Suprapubic skin (tissue), 4 donors: ENCODE measurements around the gene RDX. TPM values are rescaled to one million over a fixed set of nuclear protein-coding genes. Genes with fewer than 3 reads are reported as not detected.

Source experiments
- DNase-seq, 2 donors: peaks; one replicate each; pipeline ENCODE4 v3.0.0-alpha.2; 2019; ENCODE audit warnings: low spot score in 2 of 2
- H3K27ac ChIP-seq: fragments of 200-600 bp; sonication (generic); one replicate; pipeline ENCODE4 v1.5.1; 2019
- H3K27me3 ChIP-seq: fragments of 200-600 bp; sonication (generic); one replicate; pipeline ENCODE4 v1.5.1; 2019
- H3K36me3 ChIP-seq: fragments of 200-600 bp; sonication (generic); one replicate; pipeline ENCODE4 v1.5.1; 2019
- H3K4me1 ChIP-seq: fragments of 200-600 bp; sonication (generic); one replicate; pipeline ENCODE4 v1.5.1; 2019
- H3K4me3 ChIP-seq: fragments of 200-600 bp; sonication (generic); one replicate; pipeline ENCODE4 v1.5.1; 2019; ENCODE audit warnings: mild to moderate bottlenecking
- H3K9me3 ChIP-seq: fragments of 200-600 bp; sonication (generic); one replicate; pipeline ENCODE4 v1.5.1; 2019
- CTCF ChIP-seq, 2 donors: fragments of 200-600 bp in 1 of 2; fragments of 450-650 bp in 1 of 2; sonication (generic) in 1 of 2; IDR thresholded peaks; one replicate each; pipeline ENCODE4 v1.5.1; 2016 to 2019; ENCODE audit warnings: antibody characterized with exemption in 2 of 2, mild to moderate bottlenecking in 1 of 2, moderate library complexity in 1 of 2
- EP300 ChIP-seq: sonication (generic); formaldehyde crosslinking; IDR thresholded peaks from one replicate; pipeline ENCODE4 v1.6.1; 2017; ENCODE audit warnings: antibody characterized with exemption
- POLR2A ChIP-seq, 2 donors: fragments of 450-650 bp; IDR thresholded peaks; one replicate each; pipeline ENCODE4 v1.6.1; 2017; ENCODE audit warnings: antibody characterized with exemption in 2 of 2, mild to moderate bottlenecking in 2 of 2, moderate library complexity in 2 of 2
- POLR2AphosphoS5 ChIP-seq, 3 donors: sonication (generic); formaldehyde crosslinking; IDR thresholded peaks; one replicate each; pipeline ENCODE4 v1.6.1; 2017; ENCODE audit warnings: antibody characterized with exemption in 3 of 3
- WGBS: methylation state at CpG from one replicate; pipeline ENCODE4 v1.1.5; 2018; 5-methylcytosine and 5-hydroxymethylcytosine counted together
- total RNA-seq, 4 donors: library from RNA; depleted of rRNA; stranded (reverse); fragments of >200 nt; gene quantifications; one replicate each; pipeline ENCODE4 v1.1.0, GENCODE V29; 2016

RDX gene
- total RNA-seq, 4 donors from 2014 or later = 24.8 to 46.4 (median 38.3) TPM

GRCh38 chr11:110125632-110126031 is 170.8 kb downstream of the RDX start:
- no peak for DNase-seq
- H3K27me3 ChIP-seq = no peaks in the 10 kb centered on the region
- H3K27ac ChIP-seq = no peak overlapping the region
- WGBS = 91% methylated on average over 4 of the region's 4 CpGs
- TF ChIP-seq POLR2AphosphoS5 (IDR thresholded peaks at IDR 0.05) (no peak), EP300 (no peak), CTCF (IDR thresholded peaks at IDR 0.05) (no peak), POLR2A (IDR thresholded peaks at IDR 0.05) (no peak)
- H3K9me3 ChIP-seq = no peaks in the 10 kb centered on the region
- H3K36me3 ChIP-seq = no peaks in the 10 kb centered on the region
- H3K4me1 ChIP-seq = peaks cover 12% of the 10 kb centered on the region
- H3K4me3 ChIP-seq = no peak overlapping the region

Other genes with a start within 250 kb of the RDX start
- gene ZC3H12C, start 203.2 kb downstream of the RDX start, total RNA-seq = 10 to 100 TPM; 15.0 to 22.7 (median 20.8) TPM
- gene FDX1, start 133.3 kb upstream of the RDX start, total RNA-seq = 10 to 100 TPM in 2 of 4 donors, 1 to 10 TPM in 2; 6.0 to 14.6 (median 8.7) TPM